HEK293 (cell line): ENCODE data around the gene GALNT4.

ENCODE experiments used
- CTCF ChIA-PET: fragments of 350-600 bp; formaldehyde crosslinking; extraction: SDS; loops from one replicate; lab custom pipeline; 2021; ENCODE audit warnings: antibody characterized with exemption; lab: Yijun Ruan, JAX
- POLR2A ChIA-PET: fragments of 300-600 bp; formaldehyde crosslinking; extraction: SDS; loops from one replicate; lab custom pipeline; 2020; ENCODE audit warnings: antibody characterized with exemption, inconsistent platforms; lab: Yijun Ruan, JAX
- H3K27ac ChIP-seq: fragments of 200-500 bp; sonication (Bioruptor generic); 2 replicates; pipeline ENCODE4 v1.5.1; 2014; ENCODE audit warnings: low read depth, low read length, control low read depth, inconsistent platforms; ENCODE audit errors: extremely low read depth
- H3K36me3 ChIP-seq, 2 experiments: fragments of 200-500 bp in 1 of 2; sonication (Bioruptor generic) in 1 of 2; 1 replicate in 1 of 2; 2 replicates in 1 of 2; pipeline ENCODE4 v1.5.1; 2014 to 2017; ENCODE audit warnings: inconsistent platforms in 2 of 2, low read length in 2 of 2; ENCODE audit not compliant: control insufficient read depth in 2 of 2, insufficient read depth in 1 of 2
- H3K4me1 ChIP-seq: fragments of 200-500 bp; sonication (Bioruptor generic); 2 replicates; pipeline ENCODE4 v1.5.1; 2014; ENCODE audit warnings: mild to moderate bottlenecking, low read length, inconsistent platforms; ENCODE audit not compliant: control insufficient read depth, insufficient read depth
- H3K4me3 ChIP-seq: 2 replicates; pipeline ENCODE4 v1.5.1; 2011; ENCODE audit warnings: low read depth, mild to moderate bottlenecking, control low read depth, low read length, moderate library complexity
- H3K9me3 ChIP-seq: fragments of 200-500 bp; sonication (Bioruptor generic); 2 replicates; pipeline ENCODE4 v1.5.1; 2014; ENCODE audit warnings: low read depth, low read length, inconsistent platforms; ENCODE audit not compliant: control insufficient read depth, insufficient read depth
- GLI4 ChIP-seq: fragments of 450-650 bp; formaldehyde crosslinking; IDR thresholded peaks from 2 replicates; pipeline ENCODE4 v1.5.1; 2016; ENCODE audit warnings: missing biosample characterization, missing genetic modification characterization
- PRDM2 ChIP-seq: fragments of 450-650 bp; formaldehyde crosslinking; IDR thresholded peaks from 2 replicates; pipeline ENCODE4 v1.5.1; 2016; ENCODE audit warnings: missing biosample characterization, missing genetic modification characterization, borderline replicate concordance
- ZNF114 ChIP-seq: fragments of 450-650 bp; formaldehyde crosslinking; IDR thresholded peaks from 2 replicates; pipeline ENCODE4 v1.5.0; 2017; ENCODE audit warnings: missing biosample characterization, missing genetic modification characterization
- ZNF121 ChIP-seq: fragments of 450-650 bp; formaldehyde crosslinking; IDR thresholded peaks from 2 replicates; pipeline ENCODE4 v1.5.1; 2016; ENCODE audit warnings: missing biosample characterization, missing genetic modification characterization
- ZNF157 ChIP-seq: fragments of 450-650 bp; formaldehyde crosslinking; IDR thresholded peaks from 2 replicates; pipeline ENCODE4 v1.5.1; 2016; ENCODE audit warnings: missing biosample characterization, missing genetic modification characterization
- ZNF18 ChIP-seq: fragments of 450-650 bp; formaldehyde crosslinking; IDR thresholded peaks from 2 replicates; pipeline ENCODE4 v1.5.1; 2016; ENCODE audit warnings: missing biosample characterization, missing genetic modification characterization
- ZNF184 ChIP-seq: fragments of 450-650 bp; IDR thresholded peaks from 2 replicates; pipeline ENCODE4 v1.5.1; 2018; ENCODE audit warnings: missing biosample characterization, mild to moderate bottlenecking, missing genetic modification characterization
- ZNF223 ChIP-seq: fragments of 450-650 bp; formaldehyde crosslinking; IDR thresholded peaks from 2 replicates; pipeline ENCODE4 v1.5.1; 2016; ENCODE audit warnings: missing biosample characterization, missing genetic modification characterization
- ZNF280C ChIP-seq: fragments of 450-650 bp; formaldehyde crosslinking; IDR thresholded peaks from 2 replicates; pipeline ENCODE4 v1.5.1; 2016; ENCODE audit warnings: missing biosample characterization, missing genetic modification characterization
- ZNF433 ChIP-seq: fragments of 450-650 bp; formaldehyde crosslinking; IDR thresholded peaks from 2 replicates; pipeline ENCODE4 v1.5.1; 2016; ENCODE audit warnings: missing biosample characterization, missing genetic modification characterization, low read depth
- ZNF555 ChIP-seq: fragments of 450-650 bp; formaldehyde crosslinking; conservative IDR thresholded peaks from 2 replicates; pipeline ENCODE4 v1.5.1; 2017; ENCODE audit warnings: missing biosample characterization, mild to moderate bottlenecking, missing genetic modification characterization, inconsistent platforms
- ZNF645 ChIP-seq: fragments of 450-650 bp; formaldehyde crosslinking; IDR thresholded peaks from 2 replicates; pipeline ENCODE4; 2016; ENCODE audit warnings: missing biosample characterization, missing genetic modification characterization
- ZNF76 ChIP-seq: fragments of 450-650 bp; formaldehyde crosslinking; IDR thresholded peaks from 2 replicates; pipeline ENCODE4; 2016; ENCODE audit warnings: low read depth, missing biosample characterization, missing genetic modification characterization, borderline replicate concordance
- ZNF830 ChIP-seq: fragments of 450-650 bp; IDR thresholded peaks from 2 replicates; pipeline ENCODE4 v1.5.0; 2018; ENCODE audit warnings: missing biosample characterization, missing genetic modification characterization, low read depth, mild to moderate bottlenecking, moderate library complexity

The GALNT4 gene

GRCh38 chr12:89552376-89552775 lies 27.8 kb upstream of the GALNT4 start:
- H3K4me1 ChIP-seq, result peaks cover 2% of the 10 kb centered on the region; the same call in 1 of the 2 replicates
- no peaks in the 10 kb centered on the region for H3K9me3 ChIP-seq
- POLR2A ChIA-PET, result interaction anchor here (1.0 kb wide), 1 partner anchor 156 kb away, joined by 3 read pairs; the partner anchor contains the start of gene ATP2B1
- CTCF ChIA-PET, result interaction anchor here (0.6 to 1.4 kb wide), 3 partner anchors 9 to 536 kb away, joined by 3 to 7 read pairs (median 4); no protein-coding TSS in a partner anchor
- TF ChIP-seq ZNF121 (tag by site-specific recombination), result no peak
- no peak for TF ChIP-seq ZNF433
- no peak for TF ChIP-seq ZNF18 (tag by site-specific recombination)
- TF ChIP-seq ZNF184, result no peak
- no peaks in the 10 kb centered on the region for H3K36me3 ChIP-seq
- no peak overlapping the region for H3K4me3 ChIP-seq
- H3K27ac ChIP-seq, result no peak overlapping the region

GRCh38 chr12:89551747-89552146 lies 27.2 kb upstream of the GALNT4 start:
- Histone ChIP-seq H3K4me3 (no peak overlapping the region), H3K4me1 (peaks cover 2% of the 10 kb centered on the region; the same call in 1 of the 2 replicates), H3K36me3 (no peaks in the 10 kb centered on the region), H3K9me3 (no peaks in the 10 kb centered on the region), H3K27ac (no peak overlapping the region)
- ChIA-PET CTCF (interaction anchor here (0.6 to 1.4 kb wide), 3 partner anchors 8 to 535 kb away, joined by 3 to 7 read pairs (median 4); no protein-coding TSS in a partner anchor), POLR2A (interaction anchor here (1.0 kb wide), 1 partner anchor 157 kb away, joined by 3 read pairs; the partner anchor contains the start of gene ATP2B1)
- no peak for TF ChIP-seq ZNF223 (tag by site-specific recombination)
- no peak for TF ChIP-seq ZNF76 (tag by site-specific recombination)
- no peak for TF ChIP-seq ZNF157 (tag by site-specific recombination)
- no peak for TF ChIP-seq ZNF280C
- no peak for TF ChIP-seq ZNF830 (tag by site-specific recombination)
- TF ChIP-seq ZNF645 (tag by site-specific recombination), result no peak
- TF ChIP-seq ZNF555, result no peak
- TF ChIP-seq PRDM2 (tag by site-specific recombination), result no peak
- no peak for TF ChIP-seq ZNF114 (tag by site-specific recombination)
- no peak for TF ChIP-seq GLI4 (tag by site-specific recombination)
